HG03103 (cell line): ENCODE data around the gene SMARCA2.
A peak's percentile ranks its signal among the peaks of the same experiment; 100 is the strongest.

ENCODE experiments used
- ATAC-seq: cut with Tn5 transposase; IDR thresholded peaks from one replicate; pipeline ENCODE4 v1.9.1; 2021; ENCODE audit warnings: low read depth; ENCODE audit not compliant: unreplicated experiment

SMARCA2 gene

GRCh38 chr9:2086971-2087370, 71.8 kb downstream of the SMARCA2 start:
- no peak for ATAC-seq

- ATAC-seq, result peak; percentile 83
Measured at GRCh38 chr9:2087500-2088313, 72.6 kb downstream of the SMARCA2 start.

GRCh38 chr9:2093920-2094597, 78.9 kb downstream of the SMARCA2 start:
- no peak for ATAC-seq

GRCh38 chr9:2096376-2096970, 81.3 kb downstream of the SMARCA2 start:
- no peak for ATAC-seq

GRCh38 chr9:2106666-2107065, 91.5 kb downstream of the SMARCA2 start:
- no peak for ATAC-seq

- no peak for ATAC-seq
Measured at GRCh38 chr9:2107906-2108451, 92.8 kb downstream of the SMARCA2 start.

GRCh38 chr9:2109069-2109650, 94.0 kb downstream of the SMARCA2 start:
- ATAC-seq, result no peak

GRCh38 chr9:2110036-2110435, 94.9 kb downstream of the SMARCA2 start:
- ATAC-seq, result no peak

GRCh38 chr9:2116073-2116472, 100.9 kb downstream of the SMARCA2 start:
- no peak for ATAC-seq

- no peak for ATAC-seq
Measured at GRCh38 chr9:2117527-2117926, 102.4 kb downstream of the SMARCA2 start.

GRCh38 chr9:2119566-2119965, 104.4 kb downstream of the SMARCA2 start:
- ATAC-seq, result no peak

- ATAC-seq, result no peak
Measured at GRCh38 chr9:2120926-2121689, 106.0 kb downstream of the SMARCA2 start.

- no peak for ATAC-seq
Measured at GRCh38 chr9:2122299-2122698, 107.2 kb downstream of the SMARCA2 start.

- ATAC-seq, result peak; percentile 95
Measured at GRCh38 chr9:2125906-2126305, 110.8 kb downstream of the SMARCA2 start.

GRCh38 chr9:2126331-2126803, 111.2 kb downstream of the SMARCA2 start:
- no peak for ATAC-seq

GRCh38 chr9:2127486-2127885, 112.3 kb downstream of the SMARCA2 start:
- ATAC-seq, result no peak

- no peak for ATAC-seq
Measured at GRCh38 chr9:2128141-2128540, 113.0 kb downstream of the SMARCA2 start.

GRCh38 chr9:2128618-2129017, 113.5 kb downstream of the SMARCA2 start:
- no peak for ATAC-seq

GRCh38 chr9:2130941-2131340, 115.8 kb downstream of the SMARCA2 start:
- ATAC-seq, result no peak

GRCh38 chr9:2132484-2133082, 117.4 kb downstream of the SMARCA2 start:
- no peak for ATAC-seq
